NCI-H187 (cell line): ENCODE data around the gene EIF2S2.

Experiments used
- DNase-seq, 2 experiments: peaks; one replicate each; lab custom pipeline; 2025; lab: John Stamatoyannopoulos, UW

EIF2S2 gene

DNA sequence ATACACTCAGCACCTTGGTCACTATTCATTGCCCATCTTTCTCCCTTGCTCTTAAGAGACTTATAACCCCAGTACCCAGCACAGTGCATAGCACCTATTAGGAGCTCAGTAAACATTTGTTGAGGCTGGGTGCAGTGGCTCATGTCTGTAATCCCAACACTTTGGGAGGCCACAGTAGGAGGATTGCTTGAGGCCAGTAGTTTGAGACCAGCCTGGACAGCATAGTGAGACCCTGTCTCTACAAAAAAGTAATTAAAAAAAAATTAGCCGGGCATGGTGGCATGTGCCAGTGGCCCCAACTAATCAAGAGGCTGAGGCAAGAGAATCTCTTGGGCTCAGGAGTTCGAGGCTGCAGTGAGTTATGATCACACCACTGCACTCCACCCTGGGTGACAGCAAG is 8.2 kb upstream of the EIF2S2 start:
- DNase-seq = no peak

DNA sequence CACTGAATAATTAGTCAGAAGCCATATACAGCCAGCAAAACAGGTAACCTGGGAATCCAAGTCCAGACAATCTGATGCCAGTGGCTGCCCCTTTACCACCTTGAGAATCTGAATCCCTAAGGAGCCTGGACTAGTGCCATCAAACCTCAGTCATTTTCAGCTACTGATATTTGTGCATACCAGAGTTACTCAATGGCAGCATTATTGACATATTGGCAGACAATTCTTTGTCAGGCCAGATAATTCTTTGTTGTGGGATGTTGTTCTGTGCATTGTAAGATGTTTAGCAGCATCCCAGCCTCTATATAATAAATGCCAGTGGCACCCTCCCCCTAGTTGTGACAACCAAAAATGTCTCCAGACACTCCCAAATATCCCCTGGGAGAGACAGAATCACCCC is 3.2 kb upstream of the EIF2S2 start:
- DNase-seq = no peak

DNA sequence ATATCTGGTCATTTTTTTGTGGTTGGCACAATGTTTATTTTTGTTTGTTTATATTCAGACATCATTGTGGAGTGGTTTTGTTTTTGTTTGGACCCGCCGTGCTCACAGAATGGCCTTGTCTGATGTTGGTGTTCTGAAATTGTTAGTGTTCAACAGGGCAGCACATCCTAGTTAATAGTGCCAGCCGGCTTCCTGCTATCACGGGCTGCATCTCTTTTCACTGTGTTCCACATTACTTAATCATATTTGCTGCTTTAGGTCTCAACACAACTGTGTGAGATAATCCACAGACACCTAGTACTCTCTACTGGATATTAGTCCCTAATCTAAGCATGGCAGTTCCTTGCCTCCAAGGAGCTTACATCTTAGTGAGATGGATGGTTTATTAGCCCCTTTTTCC is 2.8 kb upstream of the EIF2S2 start:
- no peak for DNase-seq

DNA sequence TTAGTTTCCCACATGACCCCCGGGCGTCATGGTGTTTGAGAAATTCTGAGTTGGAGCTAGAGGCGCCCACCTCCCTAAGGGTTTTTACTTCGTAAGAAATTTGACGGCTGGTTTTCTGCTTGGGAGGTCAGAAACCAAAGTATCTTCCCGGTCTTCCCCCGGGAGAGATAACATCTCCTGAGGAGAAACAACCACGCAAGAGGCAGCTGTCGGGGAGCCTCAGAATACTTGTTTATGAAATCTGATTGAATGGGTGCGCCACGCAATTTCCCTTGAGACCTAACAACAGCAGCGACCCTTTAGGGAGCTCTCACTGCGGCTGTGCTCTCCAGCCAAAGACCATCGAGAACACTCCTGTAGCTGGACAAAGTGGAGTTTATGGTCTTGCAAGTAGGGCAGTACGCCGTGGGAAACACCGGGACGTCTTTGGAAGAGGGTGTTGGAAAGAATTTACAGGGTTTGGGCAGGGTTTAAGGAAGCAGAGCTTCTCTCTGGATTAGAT is 608 bp upstream of the EIF2S2 start:
- no peak for DNase-seq

DNA sequence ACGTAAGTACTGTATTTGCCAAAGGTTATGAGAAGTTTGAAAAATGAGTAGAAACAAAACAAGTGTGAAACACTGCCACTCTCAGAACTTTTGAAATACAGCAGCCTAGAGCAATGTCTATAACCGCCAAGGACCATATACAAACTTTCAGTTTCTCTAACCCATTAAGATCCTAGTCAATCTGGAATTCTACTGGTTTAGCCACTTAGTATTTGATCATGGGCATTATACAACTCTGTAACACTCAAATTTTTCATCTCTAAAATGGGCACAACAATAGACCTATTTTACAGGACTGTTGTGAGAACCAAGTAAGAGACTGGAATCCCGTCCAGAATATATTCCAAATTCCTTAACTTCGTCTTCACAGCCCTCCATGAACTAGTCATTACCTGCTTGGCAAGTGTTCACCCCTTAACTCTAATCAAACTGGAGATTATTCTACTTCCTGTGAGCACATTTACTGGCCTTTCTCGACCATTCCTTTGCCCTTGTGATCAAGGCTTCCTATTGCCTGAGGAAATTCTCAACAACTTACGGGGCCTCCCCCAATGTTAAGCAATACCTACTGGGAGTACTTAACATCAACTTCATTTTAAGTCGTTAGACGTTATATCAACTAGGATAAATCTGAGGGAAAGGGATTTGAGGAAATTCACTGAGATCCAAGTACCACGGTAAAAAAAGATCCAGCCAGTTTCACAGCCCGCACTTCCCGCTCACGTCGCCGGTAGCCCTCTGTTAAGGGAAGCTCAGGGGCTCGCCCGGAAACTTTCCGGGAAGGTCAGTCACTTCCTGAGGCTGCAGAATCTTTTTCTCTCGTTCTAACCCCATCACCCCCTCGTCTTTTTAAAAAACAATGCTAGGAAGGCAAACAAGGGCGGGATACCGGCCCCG is 1.1 kb downstream of the EIF2S2 start:
- no peak for DNase-seq

DNA sequence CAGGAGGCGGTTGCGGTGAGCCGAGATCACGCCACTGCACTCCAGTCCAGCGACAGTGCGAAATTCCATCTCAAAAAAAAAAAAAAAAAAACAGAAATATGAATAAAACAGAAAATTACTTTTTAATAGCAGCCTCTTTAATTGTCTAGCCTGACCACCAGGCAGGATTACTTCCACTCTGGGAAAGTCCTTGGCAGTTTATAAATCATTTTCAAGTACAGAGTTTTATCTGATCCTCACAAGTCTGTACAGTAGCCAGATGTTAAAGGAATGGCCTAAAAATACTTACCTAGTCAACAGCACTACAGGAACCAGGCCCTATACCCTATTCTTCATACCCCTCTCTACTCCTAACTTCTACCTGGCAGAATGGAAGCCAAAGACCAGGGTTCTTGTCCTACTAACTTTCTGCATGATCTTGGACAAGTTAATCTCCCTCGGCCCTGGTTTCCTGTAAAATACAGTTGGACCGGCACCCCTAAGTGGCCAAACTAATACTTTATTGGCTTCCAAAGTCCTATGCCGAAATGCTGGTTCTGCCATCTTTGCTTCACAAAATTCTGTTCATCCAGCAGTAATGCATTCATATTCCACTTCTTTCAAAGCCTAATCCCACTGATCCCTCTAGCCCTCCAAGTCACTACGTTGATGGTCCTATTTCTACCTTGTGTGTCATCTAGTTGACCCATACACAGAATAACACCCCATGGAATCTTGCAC is 1.9 kb downstream of the EIF2S2 start:
- DNase-seq = no peak

GRCh38 chr20:34109442-34109841 is 2.6 kb downstream of the EIF2S2 start:
- DNase-seq = no peak

DNA sequence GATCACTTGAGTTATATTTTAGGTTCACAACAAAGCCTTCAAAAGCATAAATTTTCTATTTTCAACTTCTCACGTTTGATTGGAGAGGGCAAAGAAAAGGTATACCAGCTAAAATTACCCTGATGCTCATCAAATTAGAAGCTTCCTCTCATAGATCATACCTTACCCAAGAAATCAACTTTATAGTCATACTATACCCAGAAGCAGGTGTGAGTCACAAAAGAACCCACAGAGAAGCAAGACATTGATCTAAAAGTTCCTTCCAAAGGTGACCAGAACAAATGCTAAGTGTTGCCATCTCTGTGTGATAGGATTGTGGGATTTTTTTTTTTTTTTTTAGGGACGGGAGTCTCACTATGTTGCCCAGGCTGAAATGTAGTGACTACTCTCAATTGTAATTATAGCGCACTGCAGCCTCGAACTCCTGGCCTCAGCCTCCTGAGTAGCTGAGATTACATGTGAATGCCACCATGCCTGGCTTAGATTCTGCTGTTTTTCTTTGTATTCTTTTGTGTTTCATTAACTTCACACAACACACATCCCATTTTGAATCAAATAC is 3.3 kb downstream of the EIF2S2 start:
- no peak for DNase-seq

- DNase-seq = no peak
Measured at GRCh38 chr20:34105978-34106675, 5.9 kb downstream of the EIF2S2 start.

GRCh38 chr20:34104059-34104458 is 8.0 kb downstream of the EIF2S2 start:
- DNase-seq = no peak

GRCh38 chr20:34102342-34102741 is 9.7 kb downstream of the EIF2S2 start:
- no peak for DNase-seq

- DNase-seq = no peak
Measured at GRCh38 chr20:34100576-34100975, 11.5 kb downstream of the EIF2S2 start.

- DNase-seq = no peak
Measured at GRCh38 chr20:34099675-34100074, 12.4 kb downstream of the EIF2S2 start.

- no peak for DNase-seq
Measured at GRCh38 chr20:34098570-34098969, 13.5 kb downstream of the EIF2S2 start.

DNA sequence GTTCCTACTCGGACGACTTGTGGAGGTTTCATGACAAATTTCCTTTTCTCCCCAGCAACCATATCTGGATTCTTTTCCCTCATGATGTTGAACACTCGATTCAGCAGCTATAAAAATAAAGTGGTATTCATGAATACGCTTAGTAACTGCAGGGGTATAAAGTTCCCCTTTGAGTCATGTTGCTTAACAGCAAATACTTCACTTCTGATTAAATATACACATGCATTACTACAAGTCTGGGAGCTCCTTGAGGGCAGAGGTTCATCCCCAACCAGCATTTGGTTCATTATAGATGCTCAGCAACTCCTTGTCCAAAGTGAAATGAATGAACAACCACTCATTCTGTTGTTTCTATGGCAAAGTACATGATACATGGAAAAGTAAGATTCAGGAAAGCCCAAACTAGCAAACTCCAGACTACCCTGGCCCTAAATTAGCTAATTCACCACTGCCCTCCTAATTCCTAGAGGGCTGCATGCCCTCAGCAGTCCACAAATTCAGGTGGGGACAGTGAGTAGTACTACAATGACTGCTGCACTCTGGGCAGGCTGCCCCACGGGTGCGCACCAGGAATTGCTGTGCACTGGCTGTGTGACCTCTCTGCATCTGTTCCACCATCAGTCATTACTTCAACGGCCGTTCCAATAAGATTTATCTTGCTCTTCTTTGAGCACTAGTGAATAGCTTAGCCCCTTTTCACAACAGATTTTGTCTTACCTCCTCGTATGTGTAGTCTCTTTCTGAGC is 15.2 kb downstream of the EIF2S2 start:
- DNase-seq = no peak

DNA sequence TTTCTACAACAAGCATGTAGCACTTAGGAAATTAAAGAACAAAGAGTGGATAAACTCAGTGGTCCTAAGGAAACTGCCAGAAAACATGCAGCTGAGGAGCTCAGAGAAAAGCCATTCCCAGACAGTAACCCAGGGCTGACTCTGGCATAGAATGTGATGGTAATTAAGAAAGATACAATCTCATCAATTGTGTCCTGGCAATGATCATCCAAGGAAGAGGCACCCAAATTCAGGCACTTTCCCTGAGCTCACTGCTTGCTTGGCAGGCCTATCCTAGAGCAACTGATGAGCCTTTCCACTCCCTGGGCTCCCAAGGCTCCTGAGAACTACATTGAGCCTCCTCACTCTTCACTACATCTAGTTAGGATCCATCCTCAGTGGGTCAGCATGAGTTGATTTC is 16.2 kb downstream of the EIF2S2 start:
- no peak for DNase-seq

- DNase-seq = no peak
Measured at GRCh38 chr20:34093895-34094294, 18.1 kb downstream of the EIF2S2 start.

DNA sequence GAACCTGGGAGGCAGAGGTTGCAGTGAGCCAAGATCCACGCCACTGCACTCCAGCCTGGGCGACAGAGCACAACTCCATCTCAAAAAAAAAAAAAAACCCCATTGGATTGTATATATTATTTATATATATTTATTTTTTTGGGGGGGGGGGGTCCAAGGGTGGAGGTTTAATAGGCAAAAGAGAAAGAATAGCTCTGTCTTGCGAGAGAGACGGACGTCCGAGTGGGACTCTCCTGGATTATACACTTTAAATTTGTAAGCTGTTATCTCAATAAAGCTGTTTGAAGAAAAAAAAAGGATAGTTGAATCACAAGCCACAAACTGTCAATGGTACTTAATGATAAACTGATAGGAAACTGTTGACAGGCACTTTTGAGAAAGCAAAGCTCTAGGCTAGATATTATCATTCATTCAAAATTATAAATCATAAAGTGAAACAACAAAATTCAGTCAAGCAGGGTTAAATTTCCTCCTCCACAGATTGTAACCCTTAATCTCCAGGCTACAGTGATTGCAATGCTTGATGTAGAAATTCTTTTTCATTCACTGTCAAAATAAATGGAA is 20.3 kb downstream of the EIF2S2 start:
- no peak for DNase-seq

DNA sequence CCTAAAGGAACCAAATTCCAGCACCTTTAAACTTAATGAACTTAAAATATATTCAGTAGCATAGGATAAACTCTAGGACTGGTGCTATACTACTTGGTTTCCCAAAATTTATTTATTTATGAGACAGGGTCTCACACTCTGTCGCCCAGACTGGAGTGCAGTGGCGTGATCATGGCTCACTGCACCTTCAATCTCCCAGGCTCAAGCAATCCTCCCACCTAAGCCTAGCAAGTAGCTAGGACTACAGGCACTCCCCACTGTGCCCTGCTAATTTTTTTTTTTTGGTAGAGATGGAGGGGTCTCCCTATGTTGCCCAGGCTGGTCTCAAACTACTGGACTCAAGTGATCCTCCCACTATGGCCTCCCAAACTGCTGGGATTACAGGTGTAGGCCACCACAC is 21.4 kb downstream of the EIF2S2 start:
- no peak for DNase-seq

DNA sequence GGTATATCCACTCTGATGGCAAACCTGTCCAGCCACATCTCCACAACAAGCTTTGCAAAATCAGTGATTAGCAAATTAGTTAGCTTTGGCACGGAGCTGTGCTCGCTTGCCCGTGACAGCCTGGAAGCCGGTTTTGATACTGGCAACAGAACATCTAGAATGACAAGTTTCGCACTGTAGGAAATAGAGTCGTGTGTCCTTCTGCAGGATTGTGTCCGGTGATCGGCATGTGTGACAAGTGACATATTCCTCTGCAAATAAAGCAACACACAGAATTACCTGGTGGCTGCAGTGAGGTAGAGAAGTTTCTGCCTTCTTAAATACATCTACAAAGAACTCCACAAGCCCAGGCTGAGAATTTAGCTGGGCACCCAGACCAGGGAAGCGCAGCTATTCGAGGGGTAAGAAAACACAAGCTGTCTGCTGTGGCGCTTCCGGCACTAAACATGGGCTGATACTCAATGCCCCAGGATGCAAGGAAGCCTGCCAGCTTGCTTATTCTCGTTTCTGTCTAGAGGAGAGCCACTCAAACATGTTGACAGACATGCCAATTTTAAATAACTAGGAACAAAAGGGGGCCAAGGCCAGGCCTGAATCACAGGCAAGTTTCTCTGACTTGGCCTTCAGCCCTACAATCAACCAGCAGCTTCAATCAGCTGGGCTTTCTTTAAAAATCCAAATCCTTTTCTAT is 22.2 kb downstream of the EIF2S2 start:
- no peak for DNase-seq

DNA sequence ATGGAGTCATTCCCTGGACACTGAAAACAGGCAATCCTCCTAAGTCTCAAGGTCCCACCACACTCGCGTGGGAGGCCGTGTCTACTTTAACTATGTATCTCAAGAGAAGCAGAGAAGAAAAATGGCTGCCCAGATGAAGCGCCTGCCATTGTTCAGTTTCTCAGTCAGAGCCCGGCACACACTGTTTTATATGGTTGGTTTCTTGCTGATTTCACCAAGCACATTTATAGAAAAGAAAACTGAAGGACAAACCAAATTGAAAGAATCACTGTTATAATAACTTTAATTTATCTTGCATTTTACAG is 22.9 kb downstream of the EIF2S2 start:
- DNase-seq = no peak
